GM12878 (cell line): Measurements from ENCODE around the gene RCC2. TPM values are rescaled to one million over a fixed set of nuclear protein-coding genes. Genes with fewer than 3 reads are reported as not detected.
A peak's percentile ranks its signal among the peaks of the same experiment; 100 is the strongest.

Experiments used
- ATAC-seq: fragments of 200-7000 bp; cut with Tn5 transposase; 3 replicates; pipeline ENCODE4 v1.9.1; 2020; ENCODE audit warnings: mild to moderate bottlenecking, moderate library complexity
- BruUV-seq: library from RNA; stranded (reverse); fragments of 400-500 nt; replicated peaks from 2 replicates; lab custom pipeline; 2021; lab: Mats Ljungman, UMichigan
- CTCF ChIA-PET: fragments of 300-600 bp; sonication (Branson Sonifier 250); formaldehyde crosslinking; extraction: SDS; loops from one replicate; lab custom pipeline; 2021; ENCODE audit warnings: inconsistent platforms; lab: Yijun Ruan, JAX
- POLR2A ChIA-PET: fragments of 350-600 bp; formaldehyde crosslinking; extraction: SDS; loops from one replicate; lab custom pipeline; 2021; ENCODE audit warnings: inconsistent platforms; lab: Charles Lee
- RAD21 ChIA-PET: fragments of 300-600 bp; sonication (Branson Sonifier 250); formaldehyde crosslinking; loops from one replicate; lab custom pipeline; 2023; ENCODE audit warnings: antibody characterized with exemption; ENCODE audit not compliant: unreplicated experiment; lab: Charles Lee
- SMC1A ChIA-PET: fragments of 300-600 bp; sonication (Branson Sonifier 250); formaldehyde crosslinking; loops from one replicate; lab custom pipeline; 2023; ENCODE audit not compliant: unreplicated experiment, uncharacterized antibody; lab: Charles Lee
- DNase-seq: peaks from one replicate; pipeline ENCODE4 v3.0.0-alpha.2; 2011; ENCODE audit warnings: low read depth, low spot score
- FAIRE-seq: peaks from 3 replicates; lab custom pipeline; 2011; peaks lifted over from hg19 to GRCh38; lab: Jason Lieb, UNC
- H2AFZ ChIP-seq: 2 replicates; pipeline ENCODE4 v1.6.0; 2011; ENCODE audit warnings: low read depth, low read length, control low read depth; ENCODE audit not compliant: control insufficient read depth
- H3K27ac ChIP-seq: 2 replicates; pipeline ENCODE4 v1.5.1; 2011; ENCODE audit warnings: control low read depth; ENCODE audit not compliant: control insufficient read depth, insufficient read depth
- H3K27me3 ChIP-seq, 2 experiments: replicated peaks in 1 of 2; 2 replicates each; pipeline versions ENCODE4 v1.6.0 to v1.6.1; 2011; ENCODE audit warnings: low read length in 1 of 2; ENCODE audit not compliant: control insufficient read depth in 2 of 2, insufficient read depth in 2 of 2
- H3K36me3 ChIP-seq, 2 experiments: 2 replicates each; pipeline ENCODE4 v1.5.1; 2011; ENCODE audit warnings: low read length in 1 of 2; ENCODE audit not compliant: control insufficient read depth in 2 of 2, insufficient read depth in 2 of 2
- H3K4me1 ChIP-seq: 2 replicates; pipeline ENCODE4 v1.6.1; 2011; ENCODE audit warnings: mild to moderate bottlenecking, low read length, moderate library complexity, mixed read lengths; ENCODE audit not compliant: control insufficient read depth, insufficient read depth
- H3K4me2 ChIP-seq: 2 replicates; pipeline ENCODE4 v1.6.0; 2011; ENCODE audit warnings: control low read depth; ENCODE audit not compliant: control insufficient read depth, insufficient read depth
- H3K4me3 ChIP-seq: fragments of 200-600 bp; sonication (generic); 2 replicates; pipeline ENCODE4 v1.5.1; 2016
- H3K79me2 ChIP-seq: 2 replicates; pipeline ENCODE4 v1.6.0; 2011; ENCODE audit warnings: low read length; ENCODE audit not compliant: control insufficient read depth, insufficient read depth
- H3K9ac ChIP-seq: 2 replicates; pipeline ENCODE4 v1.8.0; 2011; ENCODE audit warnings: low read length, control low read depth, mixed read lengths; ENCODE audit not compliant: control insufficient read depth, insufficient read depth
- H3K9me3 ChIP-seq: replicated peaks from 3 replicates; pipeline ENCODE4 v1.5.1; 2011; ENCODE audit warnings: mild to moderate bottlenecking, low read length; ENCODE audit not compliant: control insufficient read depth, insufficient read depth
- H4K20me1 ChIP-seq: 2 replicates; pipeline ENCODE4 v1.6.0; 2011; ENCODE audit not compliant: control insufficient read depth, insufficient read depth
- FOXK2 ChIP-seq: fragments of 450-650 bp; IDR thresholded peaks from 2 replicates; pipeline ENCODE4 v1.6.1; 2017; ENCODE audit warnings: mild to moderate bottlenecking, moderate library complexity
- POLR2A ChIP-seq: IDR thresholded peaks from 2 replicates; pipeline ENCODE4 v1.6.1; 2011; ENCODE audit warnings: low read depth, mild to moderate bottlenecking, low read length
- POLR2AphosphoS5 ChIP-seq: IDR thresholded peaks from 2 replicates; pipeline ENCODE4 v1.6.1; 2011; ENCODE audit warnings: mild to moderate bottlenecking, low read length, inconsistent platforms
- RAD21 ChIP-seq: IDR thresholded peaks from 2 replicates; pipeline ENCODE4 v1.6.1; 2011; ENCODE audit warnings: mild to moderate bottlenecking, low read depth, low read length, moderate library complexity; ENCODE audit not compliant: insufficient read depth
- RCOR1 ChIP-seq: conservative IDR thresholded peaks from 2 replicates; pipeline ENCODE4 v1.6.1; 2012; ENCODE audit warnings: low read depth, low read length, improper control_type of control experiment
- WGBS: methylation state at CpG from one replicate; pipeline ENCODE4 v1.1.6; 2016; ENCODE audit warnings: low lambda C conversion rate; ENCODE audit not compliant: insufficient replicate concordance, insufficient coverage; ENCODE audit errors: missing lambda C conversion rate; 5-methylcytosine and 5-hydroxymethylcytosine counted together
- in situ Hi-C: fragments of 300-500 bp; cut with MboI; formaldehyde crosslinking; loops from 9 replicates; pipeline ENCODE4 v1.14.3; 2018; ENCODE audit warnings: mixed read lengths
- intact Hi-C: fragments of 100-400 bp; cut with micrococcal nuclease; formaldehyde crosslinking; loops from one replicate; pipeline ENCODE4 v1.14.2; 2022; ENCODE audit not compliant: unreplicated experiment
- polyA plus RNA-seq, 11 experiments: library from polyadenylated mRNA; depleted of rRNA in 4 of 11; unstranded in 6 of 11; stranded (reverse) in 5 of 11; fragments of >200 nt; fragmentation: Nextera tagmentation in 4 of 11; fragmentation: Illumina TruSeq in 1 of 11; extraction: Ambion mirVana in 4 of 11; extraction: Trizol in 1 of 11; gene quantifications; 1 replicate in 1 of 11; 2 replicates in 10 of 11; pipeline versions ENCODE4 v1.2.1 to v1.2.3, GENCODE V29; 2011 to 2016; ENCODE audit warnings: inconsistent platforms in 2 of 11, missing spikeins in 2 of 11, low read depth in 1 of 11
- total RNA-seq, 4 experiments: library from RNA; depleted of rRNA in 3 of 4; stranded (reverse); fragments of >200 nt in 3 of 4; fragmentation: Illumina TruSeq in 1 of 4; extraction: Trizol in 1 of 4; gene quantifications; 2 replicates each; pipeline versions ENCODE4 v1.2.1 to v1.2.3, GENCODE V29; 2013 to 2021

The RCC2 gene
- total and polyA plus RNA-seq, 10 of the 15 experiments (the other 5 are each of a cell fraction or from before 2014, with no cell fraction given): 10.7 to 176 (median 85.5) TPM

DNA sequence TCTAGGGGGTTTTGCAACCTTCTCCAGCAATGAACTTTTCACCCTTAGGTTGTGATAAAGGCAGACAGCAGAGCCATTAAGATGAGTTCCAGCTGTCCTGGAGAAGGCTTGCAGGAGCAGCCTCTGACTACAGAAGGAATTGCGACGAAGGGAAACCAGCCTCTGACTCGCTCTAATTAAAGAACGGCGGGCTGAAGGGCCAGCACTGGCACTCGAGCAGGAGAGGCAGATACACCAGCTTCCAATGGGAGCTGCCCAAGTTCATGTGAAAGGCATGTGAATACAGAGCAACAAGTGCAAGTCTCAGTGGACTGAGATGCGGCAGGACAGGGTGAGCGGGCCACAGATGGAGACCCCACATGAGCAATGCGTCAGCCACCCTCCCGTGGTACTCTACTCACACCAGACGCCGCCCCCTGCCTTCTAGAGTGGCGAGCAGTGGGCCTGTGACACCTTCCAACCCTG is 15.7 kb downstream of the RCC2 start:
- H3K27me3 ChIP-seq: no peaks in the 10 kb centered on the region
- FAIRE-seq (no peak), ATAC-seq (no peak), DNase-seq (no peak)
- H3K27ac ChIP-seq: no peak overlapping the region
- H3K79me2 ChIP-seq: peaks cover 4% of the 10 kb centered on the region; the same call in 1 of the 2 replicates
- no peak overlapping the region for H3K4me3 ChIP-seq
- peaks cover 47 to 64% of the 10 kb centered on the region in 2 experiments for H3K36me3 ChIP-seq
- ChIA-PET RAD21 (no interaction called here), SMC1A (no interaction called here), CTCF (no interaction called here), POLR2A (no interaction called here)
- no TSS peak for BruUV-seq
- H3K9ac ChIP-seq: no peak overlapping the region
- no peaks in the 10 kb centered on the region for H4K20me1 ChIP-seq
- 84% methylated on average over 13 of the region's 13 CpGs for whole genome bisulfite sequencing
- in situ Hi-C loops (no loop called here), intact Hi-C loops (no loop called here)
- no peaks in the 10 kb centered on the region for H3K4me1 ChIP-seq
- H3K9me3 ChIP-seq: no peaks in the 10 kb centered on the region
- no peak overlapping the region for H2AFZ ChIP-seq
- H3K4me2 ChIP-seq: no peak overlapping the region
- peak; percentile 20; the same call in 1 of the 2 replicates for TF ChIP-seq POLR2A
- no peak for TF ChIP-seq RAD21
- no peak for TF ChIP-seq FOXK2

DNA sequence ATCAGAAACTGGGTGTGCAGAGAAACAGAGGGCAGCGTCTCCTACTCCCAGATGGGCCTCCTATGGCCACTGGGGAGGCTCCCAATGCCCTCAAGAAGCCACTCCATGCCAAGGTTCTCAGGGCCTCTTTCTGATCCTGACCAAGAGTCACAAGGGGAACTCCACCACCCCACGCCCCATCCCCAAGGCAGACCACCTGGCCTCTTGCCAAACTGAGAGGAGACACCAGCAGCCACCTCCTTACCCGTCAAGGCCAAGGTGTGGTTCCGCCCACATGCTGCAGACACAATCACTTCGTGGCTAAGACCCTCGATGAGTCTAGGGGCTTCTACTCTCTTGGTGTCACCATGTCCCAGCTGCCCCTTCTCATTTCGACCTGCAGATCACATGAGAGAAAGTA is 17.0 kb downstream of the RCC2 start:
- in situ Hi-C loops: no loop called here
- DNase-seq (no peak), FAIRE-seq (no peak), ATAC-seq (no peak)
- ChIA-PET POLR2A (no interaction called here), RAD21 (no interaction called here), SMC1A (no interaction called here), CTCF (interaction anchor here (1.5 kb wide), 1 partner anchor 72 kb away, joined by 4 read pairs; no protein-coding TSS in a partner anchor)
- no peaks in the 10 kb centered on the region for H3K4me1 ChIP-seq
- no peak overlapping the region for H2AFZ ChIP-seq
- 64% methylated on average over 7 of the region's 7 CpGs for WGBS
- no peaks in the 10 kb centered on the region for H3K9me3 ChIP-seq
- H3K4me2 ChIP-seq: no peak overlapping the region
- no peaks in the 10 kb centered on the region for H4K20me1 ChIP-seq
- BruUV-seq: no TSS peak
- intact Hi-C loops: no loop called here
- H3K79me2 ChIP-seq: no peaks in the 10 kb centered on the region; the same call in 1 of the 2 replicates
- no peak overlapping the region for H3K4me3 ChIP-seq
- no peak overlapping the region for H3K27ac ChIP-seq
- H3K36me3 ChIP-seq: peaks cover 39 to 53% of the 10 kb centered on the region in 2 experiments
- no peak overlapping the region for H3K9ac ChIP-seq
- no peaks in the 10 kb centered on the region for H3K27me3 ChIP-seq
- TF ChIP-seq POLR2AphosphoS5 (peak; percentile 38; the same call in 1 of the 2 replicates), RCOR1 (no peak)
